KMS-11 (cell line): ENCODE results near the gene MRPS18B.
"Not testable (repeated sequence)": the region's sequence is repeated elsewhere in the genome, so short reads cannot be mapped to it uniquely, and the experiment has no call there.

Experiments
- H2AFZ ChIP-seq: fragments of 200-600 bp; sonication (generic); 2 replicates; pipeline ENCODE4 v1.6.1; 2016; ENCODE audit warnings: antibody characterized with exemption, mixed run types, low read depth
- H3K27ac ChIP-seq: fragments of 200-600 bp; sonication (generic); 2 replicates; pipeline ENCODE4 v1.6.1; 2016; ENCODE audit warnings: mild to moderate bottlenecking, mixed run types
- H3K27me3 ChIP-seq: fragments of 200-600 bp; sonication (generic); 2 replicates; pipeline ENCODE4 v1.6.1; 2017; ENCODE audit warnings: mild to moderate bottlenecking, low read depth, mixed run types, moderate library complexity; ENCODE audit not compliant: insufficient read depth
- H3K36me3 ChIP-seq: fragments of 200-600 bp; sonication (generic); 2 replicates; pipeline ENCODE4 v1.6.1; 2017; ENCODE audit warnings: mild to moderate bottlenecking, mixed run types; ENCODE audit not compliant: insufficient read depth
- H3K4me1 ChIP-seq: fragments of 200-600 bp; sonication (generic); 2 replicates; pipeline ENCODE4 v1.6.1; 2016; ENCODE audit warnings: mild to moderate bottlenecking, low read depth, mixed run types; ENCODE audit not compliant: poor library complexity, severe bottlenecking
- H3K4me2 ChIP-seq: fragments of 200-600 bp; sonication (generic); 2 replicates; pipeline ENCODE4 v1.7.0; 2016; ENCODE audit warnings: mild to moderate bottlenecking, mixed run types
- H3K4me3 ChIP-seq: fragments of 200-600 bp; sonication (generic); IDR thresholded peaks from 2 replicates; pipeline ENCODE4 v1.6.1; 2017; ENCODE audit warnings: low read depth, low read length, mixed read lengths; ENCODE audit not compliant: insufficient read depth
- H3K79me2 ChIP-seq: fragments of 200-600 bp; sonication (generic); 2 replicates; pipeline ENCODE4 v1.6.1; 2016; ENCODE audit warnings: low read depth, mixed run types; ENCODE audit not compliant: insufficient read depth
- H3K9ac ChIP-seq: fragments of 200-600 bp; sonication (generic); 2 replicates; pipeline ENCODE4 v1.6.1; 2016; ENCODE audit warnings: mild to moderate bottlenecking, mixed run types
- H4K20me1 ChIP-seq: fragments of 200-600 bp; sonication (generic); 2 replicates; pipeline ENCODE4 v1.6.1; 2016; ENCODE audit warnings: mild to moderate bottlenecking, mixed run types; ENCODE audit not compliant: insufficient read depth
- CTCF ChIP-seq: fragments of 200-600 bp; sonication (generic); conservative IDR thresholded peaks from 2 replicates; pipeline ENCODE4 v1.6.1; 2017; ENCODE audit warnings: low read depth, mild to moderate bottlenecking, antibody characterized with exemption, low read length, moderate library complexity, mixed read lengths

Gene MRPS18B

GRCh38 chr6:30591008-30591407, 26.6 kb upstream of the MRPS18B start:
- Histone ChIP-seq H3K36me3 (peaks cover 7% of the 10 kb centered on the region; the same call in 1 of the 2 replicates), H3K4me3 (no peak overlapping the region), H3K79me2 (no peaks in the 10 kb centered on the region), H3K27me3 (no peaks in the 10 kb centered on the region), H3K9ac (no peak overlapping the region), H3K4me1 (peaks cover 7% of the 10 kb centered on the region), H4K20me1 (no peaks in the 10 kb centered on the region), H3K27ac (peak overlapping the region; percentile 33; the same call in 1 of the 2 replicates), H2AFZ (no peak overlapping the region), H3K4me2 (no peak overlapping the region)
- no peak for TF ChIP-seq CTCF

GRCh38 chr6:30592287-30592686, 25.4 kb upstream of the MRPS18B start:
- no peak for TF ChIP-seq CTCF
- H3K4me2 ChIP-seq = no peak overlapping the region
- peaks cover 4% of the 10 kb centered on the region; the same call in 1 of the 2 replicates for H4K20me1 ChIP-seq

GRCh38 chr6:30597315-30598144, 20.1 kb upstream of the MRPS18B start:
- not testable (repeated sequence) for H3K27me3 ChIP-seq, H4K20me1 ChIP-seq, H3K36me3 ChIP-seq, H3K27ac ChIP-seq, H3K4me3 ChIP-seq, H3K9ac ChIP-seq, H3K4me1 ChIP-seq, H3K4me2 ChIP-seq, H3K79me2 ChIP-seq, H2AFZ ChIP-seq
- peak; percentile 86 for TF ChIP-seq CTCF

More at GRCh38 chr6:30592287-30592686, 25.4 kb upstream of the MRPS18B start:
- Histone ChIP-seq H3K27ac (no peak overlapping the region), H3K27me3 (no peaks in the 10 kb centered on the region), H2AFZ (no peak overlapping the region), H3K79me2 (no peaks in the 10 kb centered on the region), H3K36me3 (peaks cover 7% of the 10 kb centered on the region; the same call in 1 of the 2 replicates), H3K4me1 (peaks cover 10% of the 10 kb centered on the region), H3K9ac (no peak overlapping the region), H3K4me3 (no peak overlapping the region)

- Histone ChIP-seq H3K36me3 (peaks cover 9% of the 10 kb centered on the region; the same call in 1 of the 2 replicates), H3K79me2 (no peaks in the 10 kb centered on the region), H3K27ac (no peak overlapping the region), H3K9ac (no peak overlapping the region), H2AFZ (no peak overlapping the region), H4K20me1 (peaks cover 5% of the 10 kb centered on the region; the same call in 1 of the 2 replicates), H3K27me3 (no peaks in the 10 kb centered on the region), H3K4me2 (no peak overlapping the region), H3K4me1 (peaks cover 3% of the 10 kb centered on the region), H3K4me3 (no peak overlapping the region)
- no peak for TF ChIP-seq CTCF
Observed at GRCh38 chr6:30598912-30599624, 18.6 kb upstream of the MRPS18B start.
